ENCODE measurements around the gene RAB7A. TPM values are rescaled to one million over a fixed set of nuclear protein-coding genes. Genes with fewer than 3 reads are reported as not detected.
"Not testable (repeated sequence)": the region's sequence is repeated elsewhere in the genome, so short reads cannot be mapped to it uniquely, and the experiment has no call there.

RAB7A gene
- total RNA-seq, 1 donor from 2014 or later = 43.7 TPM

DNA sequence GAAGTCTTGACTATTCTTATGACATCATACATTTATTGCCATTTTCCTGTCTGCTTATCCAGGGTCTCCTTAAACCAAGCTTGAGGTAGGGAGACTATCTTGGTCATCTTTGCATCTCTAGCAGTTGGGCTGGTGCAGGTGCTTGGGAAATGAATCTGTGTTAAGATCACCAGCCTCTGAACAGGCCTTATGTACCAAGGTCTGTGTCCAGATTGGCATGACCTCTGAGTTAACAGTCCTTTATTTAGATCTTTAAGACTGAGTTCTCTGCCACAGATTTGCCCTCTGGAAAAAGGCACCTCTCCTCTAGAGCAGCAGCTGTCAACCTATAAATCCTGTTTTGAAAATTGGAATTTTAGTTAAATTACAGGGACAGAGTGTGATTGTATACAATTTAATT lies 35.4 kb downstream of the RAB7A start:
- Histone ChIP-seq H3K36me3 (ENCODE audit: control insufficient read depth, insufficient read depth, low read length) (peaks cover 1% of the 10 kb centered on the region), H3K27me3 (ENCODE audit: control insufficient read depth, insufficient read depth, low read length) (no peaks in the 10 kb centered on the region), H3K4me3 (ENCODE audit: low read depth, low read length) (no peak overlapping the region)
- FAIRE-seq (no peak), DNase-seq (ENCODE audit: low read depth) (no peak)
- TF ChIP-seq, protein P1, sequence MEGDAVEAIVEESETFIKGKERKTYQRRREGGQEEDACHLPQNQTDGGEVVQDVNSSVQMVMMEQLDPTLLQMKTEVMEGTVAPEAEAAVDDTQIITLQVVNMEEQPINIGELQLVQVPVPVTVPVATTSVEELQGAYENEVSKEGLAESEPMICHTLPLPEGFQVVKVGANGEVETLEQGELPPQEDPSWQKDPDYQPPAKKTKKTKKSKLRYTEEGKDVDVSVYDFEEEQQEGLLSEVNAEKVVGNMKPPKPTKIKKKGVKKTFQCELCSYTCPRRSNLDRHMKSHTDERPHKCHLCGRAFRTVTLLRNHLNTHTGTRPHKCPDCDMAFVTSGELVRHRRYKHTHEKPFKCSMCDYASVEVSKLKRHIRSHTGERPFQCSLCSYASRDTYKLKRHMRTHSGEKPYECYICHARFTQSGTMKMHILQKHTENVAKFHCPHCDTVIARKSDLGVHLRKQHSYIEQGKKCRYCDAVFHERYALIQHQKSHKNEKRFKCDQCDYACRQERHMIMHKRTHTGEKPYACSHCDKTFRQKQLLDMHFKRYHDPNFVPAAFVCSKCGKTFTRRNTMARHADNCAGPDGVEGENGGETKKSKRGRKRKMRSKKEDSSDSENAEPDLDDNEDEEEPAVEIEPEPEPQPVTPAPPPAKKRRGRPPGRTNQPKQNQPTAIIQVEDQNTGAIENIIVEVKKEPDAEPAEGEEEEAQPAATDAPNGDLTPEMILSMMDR (IDR thresholded peaks at IDR 0.05; ENCODE audit: insufficient read depth, low read length, severe bottlenecking) = no peak

DNA sequence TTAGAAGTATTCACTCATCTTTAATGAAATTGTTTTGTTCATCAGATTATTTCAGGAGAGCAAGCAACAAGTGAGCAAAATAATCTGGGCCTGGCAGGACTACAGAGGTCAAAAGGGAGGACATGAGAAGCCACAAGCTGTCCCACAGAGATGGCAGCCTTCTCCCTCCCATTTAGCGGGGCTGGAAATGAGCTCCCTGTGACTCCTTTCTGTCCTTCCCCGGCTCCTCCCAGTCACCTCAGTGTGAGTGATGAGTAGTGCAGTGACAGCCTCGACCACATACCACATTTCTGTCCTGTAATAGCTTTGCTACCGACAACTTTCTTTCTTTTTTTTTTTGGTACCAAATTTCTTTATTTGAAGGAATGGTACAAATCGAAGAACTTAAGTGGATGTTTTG lies 38.0 kb downstream of the RAB7A start:
- DNase-seq (ENCODE audit: low read depth) = no peak
- TF ChIP-seq, protein P1 (IDR thresholded peaks at IDR 0.05; ENCODE audit: insufficient read depth, low read length, severe bottlenecking) = no peak
- Histone ChIP-seq H3K27me3 (ENCODE audit: control insufficient read depth, insufficient read depth, low read length) (no peaks in the 10 kb centered on the region), H3K4me3 (ENCODE audit: low read depth, low read length) (no peak overlapping the region), H3K36me3 (ENCODE audit: control insufficient read depth, insufficient read depth, low read length) (peaks cover 1% of the 10 kb centered on the region)
- no peak for FAIRE-seq

DNA sequence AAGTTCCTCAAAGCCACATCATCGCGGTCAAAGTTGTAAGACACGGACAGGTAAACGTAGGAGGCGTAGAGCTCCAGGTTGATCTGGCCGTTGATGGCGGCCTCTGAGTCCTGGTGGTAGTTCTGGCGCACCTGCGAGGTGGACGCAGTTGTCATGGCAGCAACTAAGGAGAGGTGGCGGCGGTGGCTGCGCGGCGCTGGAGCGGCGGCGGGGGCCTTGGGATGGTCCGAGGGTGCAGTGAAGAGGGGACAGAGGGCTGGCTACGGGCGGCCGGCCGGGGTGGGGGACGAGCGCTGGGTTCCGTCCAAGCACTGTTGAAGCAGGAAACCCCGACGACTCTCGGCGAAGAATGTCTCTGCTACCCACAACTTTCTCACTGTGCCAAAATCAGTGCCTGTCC lies 38.9 kb downstream of the RAB7A start:
- DNase-seq (ENCODE audit: low read depth) (no peak), FAIRE-seq (no peak)
- Histone ChIP-seq H3K4me3 (ENCODE audit: low read depth, low read length) (no peak overlapping the region), H3K36me3 (ENCODE audit: control insufficient read depth, insufficient read depth, low read length) (peaks cover 1% of the 10 kb centered on the region), H3K27me3 (ENCODE audit: control insufficient read depth, insufficient read depth, low read length) (no peaks in the 10 kb centered on the region)
- TF ChIP-seq, protein P1 (IDR thresholded peaks at IDR 0.05; ENCODE audit: insufficient read depth, low read length, severe bottlenecking) = no peak

DNA sequence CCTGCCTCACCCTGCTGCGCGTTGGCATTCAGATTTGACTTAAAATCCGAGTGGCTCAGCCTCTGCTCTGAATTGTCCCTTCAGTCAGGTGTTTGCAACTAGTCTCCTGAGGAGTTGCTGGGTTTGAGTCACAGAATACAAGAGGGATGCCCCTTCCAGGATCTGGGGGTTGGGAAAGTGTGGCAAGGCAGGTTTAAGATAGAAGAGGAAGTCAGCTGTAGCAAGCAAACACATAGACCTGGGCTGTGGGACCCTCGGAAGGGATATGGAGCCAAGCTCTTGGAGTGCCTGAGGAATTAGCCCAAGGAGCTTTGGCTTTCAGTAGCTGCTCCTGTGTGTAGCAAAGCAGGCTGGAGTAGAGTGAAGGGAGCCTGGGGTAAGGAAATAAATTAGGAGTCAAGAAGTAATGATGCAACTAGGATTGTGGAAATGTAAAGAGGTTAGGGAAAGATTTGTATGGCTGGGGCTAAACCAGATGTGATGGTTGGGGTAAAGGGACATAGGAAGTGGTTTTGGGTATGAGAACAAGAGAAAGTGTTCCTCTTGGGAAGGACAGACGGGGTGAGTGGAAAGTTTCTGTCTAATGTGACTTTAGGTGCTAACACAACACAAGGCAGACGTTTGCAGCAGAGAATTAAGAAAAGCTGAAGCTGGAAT lies 41.2 kb downstream of the RAB7A start:
- TF ChIP-seq, protein P1 (IDR thresholded peaks at IDR 0.05; ENCODE audit: insufficient read depth, low read length, severe bottlenecking) = no peak
- DNase-seq (ENCODE audit: low read depth) = no peak
- H3K4me3 ChIP-seq (ENCODE audit: low read depth, low read length) = no peak overlapping the region
- FAIRE-seq = no peak
- no peaks in the 10 kb centered on the region for H3K27me3 ChIP-seq (ENCODE audit: control insufficient read depth, insufficient read depth, low read length)
- H3K36me3 ChIP-seq (ENCODE audit: control insufficient read depth, insufficient read depth, low read length) = peaks cover 1% of the 10 kb centered on the region

DNA sequence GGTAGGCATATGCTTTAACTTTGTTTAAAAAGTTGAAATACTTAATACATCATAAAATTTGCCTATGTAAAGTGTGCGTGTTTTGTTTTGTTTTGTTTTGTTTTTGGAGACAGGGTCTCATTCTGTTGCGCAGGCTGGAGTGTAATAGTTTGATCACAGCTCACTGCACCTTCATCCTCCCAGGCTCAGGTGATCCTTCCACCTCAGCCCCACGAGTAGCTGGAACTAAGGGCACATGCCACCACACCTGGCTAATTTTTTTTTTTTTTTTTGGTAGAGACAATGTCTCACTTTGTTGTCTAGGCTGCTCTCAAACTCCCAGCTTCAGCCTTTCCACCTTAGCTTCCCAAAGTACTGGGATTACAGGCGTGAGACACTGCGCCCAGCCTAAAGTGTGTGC lies 42.5 kb downstream of the RAB7A start:
- TF ChIP-seq, protein P1 (IDR thresholded peaks at IDR 0.05; ENCODE audit: insufficient read depth, low read length, severe bottlenecking) = no peak
- DNase-seq (ENCODE audit: low read depth) (no peak), FAIRE-seq (no peak)
- Histone ChIP-seq H3K36me3 (ENCODE audit: control insufficient read depth, insufficient read depth, low read length) (no peaks in the 10 kb centered on the region), H3K27me3 (ENCODE audit: control insufficient read depth, insufficient read depth, low read length) (no peaks in the 10 kb centered on the region), H3K4me3 (ENCODE audit: low read depth, low read length) (no peak overlapping the region)

DNA sequence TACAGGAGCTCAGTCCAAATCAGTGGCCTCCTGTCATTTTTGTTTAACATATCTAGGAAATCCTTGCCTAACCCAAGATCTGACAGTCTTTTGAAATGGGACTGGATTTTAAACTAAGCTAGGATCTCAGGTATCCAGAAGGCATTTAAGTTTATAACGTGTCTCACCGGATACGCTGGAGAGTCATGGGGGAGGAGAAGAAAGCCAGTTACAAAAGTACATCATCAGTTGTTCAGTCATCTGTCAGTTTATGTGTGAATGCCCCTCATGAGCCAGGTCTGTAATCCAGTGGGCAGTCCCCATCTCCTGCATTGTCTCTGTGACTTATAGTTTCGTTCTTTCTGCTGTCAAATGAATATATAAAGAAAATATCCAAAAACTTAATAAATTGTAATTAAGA lies 44.4 kb downstream of the RAB7A start:
- H3K36me3 ChIP-seq (ENCODE audit: control insufficient read depth, insufficient read depth, low read length) = no peaks in the 10 kb centered on the region
- no peak overlapping the region for H3K4me3 ChIP-seq (ENCODE audit: low read depth, low read length)
- FAIRE-seq = no peak
- DNase-seq (ENCODE audit: low read depth) = no peak
- TF ChIP-seq, protein P1 (IDR thresholded peaks at IDR 0.05; ENCODE audit: insufficient read depth, low read length, severe bottlenecking) = no peak
- no peaks in the 10 kb centered on the region for H3K27me3 ChIP-seq (ENCODE audit: control insufficient read depth, insufficient read depth, low read length)

DNA sequence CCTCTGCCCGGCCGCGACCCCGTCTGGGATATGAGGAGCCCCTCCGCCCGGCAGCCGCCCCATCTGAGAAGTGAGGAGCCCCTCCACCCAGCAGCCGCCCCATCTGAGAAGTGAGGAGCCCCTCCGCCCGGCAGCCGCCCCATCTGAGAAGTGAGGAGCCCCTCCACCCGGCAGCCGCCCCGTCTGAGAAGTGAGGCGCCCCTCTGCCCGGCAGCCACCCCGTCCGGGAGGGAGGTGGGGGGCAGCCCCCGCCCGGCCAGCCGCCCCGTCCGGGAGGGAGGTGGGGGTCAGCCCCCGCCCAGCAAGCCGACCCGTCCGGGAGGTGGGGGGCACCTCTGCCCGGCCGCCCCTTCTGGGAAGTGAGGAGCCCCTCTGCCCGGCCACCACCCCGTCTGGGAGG lies 47.2 kb downstream of the RAB7A start:
- not testable (repeated sequence) for H3K36me3 ChIP-seq (ENCODE audit: control insufficient read depth, insufficient read depth, low read length); H3K27me3 ChIP-seq (ENCODE audit: control insufficient read depth, insufficient read depth, low read length); H3K4me3 ChIP-seq (ENCODE audit: low read depth, low read length); DNase-seq (ENCODE audit: low read depth); FAIRE-seq

DNA sequence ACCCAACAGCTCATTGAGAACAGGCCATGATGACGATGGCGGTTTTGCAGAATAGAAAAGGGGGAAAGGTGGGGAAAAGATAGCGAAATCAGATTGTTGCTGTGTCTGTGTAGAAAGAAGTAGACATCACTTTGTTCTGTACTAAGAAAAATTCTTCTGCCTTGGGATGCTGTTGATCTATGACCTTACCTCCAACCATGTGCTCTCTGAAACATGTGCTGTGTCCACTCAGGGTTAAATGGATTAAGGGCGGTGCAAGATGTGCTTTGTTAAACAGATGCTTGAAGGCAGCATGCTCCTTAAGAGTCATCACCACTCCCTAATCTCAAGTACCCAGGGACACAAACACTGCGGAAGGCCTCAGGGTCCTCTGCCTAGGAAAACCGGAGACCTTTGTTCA lies 47.6 kb downstream of the RAB7A start:
- H3K36me3 ChIP-seq (ENCODE audit: control insufficient read depth, insufficient read depth, low read length); H3K4me3 ChIP-seq (ENCODE audit: low read depth, low read length); FAIRE-seq; DNase-seq (ENCODE audit: low read depth); H3K27me3 ChIP-seq (ENCODE audit: control insufficient read depth, insufficient read depth, low read length): not testable (repeated sequence)

Measured in bronchial epithelial cell (primary cell).